ENCODE measurements around the gene METTL21C.

The METTL21C gene

DNA sequence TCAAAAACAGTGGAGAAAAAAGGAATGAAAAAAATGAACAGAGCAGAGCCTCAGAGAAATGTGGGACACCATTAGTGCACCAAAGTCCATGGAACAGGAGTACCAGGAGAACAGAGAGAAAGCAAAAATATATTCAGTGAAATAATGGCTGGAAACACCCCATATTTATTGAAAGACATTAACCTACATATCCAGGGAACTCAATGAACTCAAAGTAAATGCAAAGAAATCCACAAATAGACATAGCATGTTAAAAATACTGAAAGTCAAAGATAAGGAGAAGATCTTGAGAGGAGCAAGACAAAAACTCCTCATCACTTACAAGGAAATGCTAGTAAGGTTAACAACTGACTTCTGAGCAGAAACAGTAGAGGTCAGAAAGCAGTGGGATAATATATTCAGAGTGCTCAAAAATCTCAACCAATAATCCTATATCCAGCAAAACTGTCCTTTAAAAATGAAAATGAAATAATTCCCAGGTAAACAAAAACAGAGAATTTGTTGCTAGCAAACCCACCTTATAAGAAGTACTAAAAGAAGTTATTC is 35.6 kb downstream of the METTL21C start:
- TF ChIP-seq GATA2 (IDR thresholded peaks at IDR 0.05; ENCODE audit: low read depth, low read length) (no peak), GATA3 (IDR thresholded peaks at IDR 0.05; ENCODE audit: low read depth, low read length) (no peak)

- no peak for TF ChIP-seq GATA3 (IDR thresholded peaks at IDR 0.05; ENCODE audit: low read depth, low read length)
- no peak for TF ChIP-seq GATA2 (IDR thresholded peaks at IDR 0.05; ENCODE audit: low read depth, low read length)
These were observed 36.2 kb downstream of the METTL21C start for GRCh38 chr13:102658660-102659059.

GRCh38 chr13:102657630-102658029 is 37.2 kb downstream of the METTL21C start:
- TF ChIP-seq GATA2 (IDR thresholded peaks at IDR 0.05; ENCODE audit: low read depth, low read length) (no peak), GATA3 (IDR thresholded peaks at IDR 0.05; ENCODE audit: low read depth, low read length) (no peak)

GRCh38 chr13:102654756-102655155 is 40.1 kb downstream of the METTL21C start:
- TF ChIP-seq GATA2 (IDR thresholded peaks at IDR 0.05; ENCODE audit: low read depth, low read length): no peak
- no peak for TF ChIP-seq GATA3 (IDR thresholded peaks at IDR 0.05; ENCODE audit: low read depth, low read length)

GRCh38 chr13:102651892-102652291 is 43.0 kb downstream of the METTL21C start:
- TF ChIP-seq GATA2 (IDR thresholded peaks at IDR 0.05; ENCODE audit: low read depth, low read length) (no peak), GATA3 (IDR thresholded peaks at IDR 0.05; ENCODE audit: low read depth, low read length) (no peak)

- TF ChIP-seq GATA3 (IDR thresholded peaks at IDR 0.05; ENCODE audit: low read depth, low read length) (no peak), GATA2 (IDR thresholded peaks at IDR 0.05; ENCODE audit: low read depth, low read length) (no peak)
These were observed 43.5 kb downstream of the METTL21C start for GRCh38 chr13:102651392-102651791.

DNA sequence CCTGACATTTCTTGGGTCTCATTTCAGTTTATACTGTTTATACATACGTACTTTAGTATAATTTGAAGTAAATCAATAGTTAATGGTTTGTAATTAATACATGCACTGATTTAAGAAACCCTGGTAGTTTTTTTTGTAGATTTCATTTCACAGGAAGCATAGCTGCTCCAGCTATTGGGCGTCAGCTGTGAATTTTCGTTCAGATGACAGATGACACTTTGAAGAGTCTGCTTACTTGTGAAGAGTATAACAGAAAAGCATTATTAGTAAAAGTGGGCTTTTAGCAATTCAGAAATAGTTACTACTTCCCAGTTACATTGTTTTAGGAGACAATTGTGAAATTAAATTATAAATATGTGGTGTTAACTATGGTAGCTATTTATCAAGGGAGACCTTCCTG is 44.4 kb downstream of the METTL21C start:
- no peak for TF ChIP-seq GATA2 (IDR thresholded peaks at IDR 0.05; ENCODE audit: low read depth, low read length)

DNA sequence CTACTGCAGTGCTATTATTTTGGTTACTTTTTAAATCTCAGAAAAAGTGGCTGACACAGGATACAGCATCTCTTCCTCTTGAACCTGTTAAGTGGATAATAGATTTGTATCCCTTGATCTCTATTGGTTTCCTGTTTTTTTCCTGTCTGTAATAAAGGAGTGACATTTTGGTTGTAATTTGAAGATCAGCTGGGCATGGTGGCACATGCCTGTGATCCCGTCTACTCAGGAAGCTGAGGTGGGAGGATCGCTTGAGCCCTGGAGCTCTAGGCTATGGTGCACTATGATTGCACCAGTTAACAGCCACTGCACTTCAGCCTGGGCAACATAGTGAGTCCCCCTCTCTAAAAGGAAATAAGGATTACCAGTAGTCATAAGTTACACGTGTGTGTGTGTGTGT is 46.8 kb downstream of the METTL21C start:
- TF ChIP-seq GATA2 (IDR thresholded peaks at IDR 0.05; ENCODE audit: low read depth, low read length) (no peak), GATA3 (IDR thresholded peaks at IDR 0.05; ENCODE audit: low read depth, low read length) (no peak)

DNA sequence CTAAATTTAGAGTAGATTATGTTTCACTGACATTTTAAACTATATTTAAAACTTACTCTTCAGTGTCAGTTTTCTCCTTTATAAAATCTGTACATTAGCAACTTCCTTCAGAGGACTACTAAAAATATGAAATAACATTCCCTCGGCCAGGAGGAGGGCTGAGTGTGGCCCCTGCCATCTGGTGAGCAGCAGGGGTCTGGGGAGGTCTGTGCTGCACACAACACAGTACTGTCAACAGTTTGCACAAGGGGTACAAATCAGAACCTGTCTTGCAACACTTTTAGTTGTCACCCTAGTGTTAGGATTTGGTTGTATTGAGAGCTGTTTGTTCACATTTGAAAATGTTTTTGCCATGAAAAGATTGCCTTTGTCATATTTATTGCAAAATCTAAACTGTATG is 49.1 kb downstream of the METTL21C start:
- TF ChIP-seq GATA3 (IDR thresholded peaks at IDR 0.05; ENCODE audit: low read depth, low read length): no peak
- no peak for TF ChIP-seq GATA2 (IDR thresholded peaks at IDR 0.05; ENCODE audit: low read depth, low read length)

DNA sequence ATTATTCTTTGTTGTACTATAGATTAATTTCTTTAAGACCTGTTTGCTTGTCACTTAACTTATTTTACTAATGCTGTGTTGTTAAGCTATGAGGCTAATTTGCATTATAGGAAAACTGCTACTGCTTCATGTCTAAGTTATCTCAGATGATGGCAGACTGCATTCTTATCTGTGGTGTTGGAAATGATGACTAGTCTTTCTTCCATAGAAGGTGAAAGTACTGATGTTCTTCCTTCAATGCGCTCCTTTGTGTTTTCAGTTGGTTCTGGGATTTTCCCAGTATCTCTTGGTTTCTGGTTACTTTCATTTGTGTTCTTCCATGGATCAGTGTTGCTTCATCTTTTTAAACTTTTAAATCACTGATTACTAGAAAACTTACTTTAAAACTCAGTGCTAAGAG is 51.2 kb downstream of the METTL21C start:
- TF ChIP-seq GATA2 (IDR thresholded peaks at IDR 0.05; ENCODE audit: low read depth, low read length): no peak
- no peak for TF ChIP-seq GATA3 (IDR thresholded peaks at IDR 0.05; ENCODE audit: low read depth, low read length)

- no peak for TF ChIP-seq GATA2 (IDR thresholded peaks at IDR 0.05; ENCODE audit: low read depth, low read length)
- TF ChIP-seq GATA3 (IDR thresholded peaks at IDR 0.05; ENCODE audit: low read depth, low read length): no peak
These were observed 52.4 kb downstream of the METTL21C start for GRCh38 chr13:102642475-102642874.

GRCh38 chr13:102642029-102642428 is 52.8 kb downstream of the METTL21C start:
- TF ChIP-seq GATA2 (IDR thresholded peaks at IDR 0.05; ENCODE audit: low read depth, low read length): no peak
- TF ChIP-seq GATA3 (IDR thresholded peaks at IDR 0.05; ENCODE audit: low read depth, low read length): no peak

DNA sequence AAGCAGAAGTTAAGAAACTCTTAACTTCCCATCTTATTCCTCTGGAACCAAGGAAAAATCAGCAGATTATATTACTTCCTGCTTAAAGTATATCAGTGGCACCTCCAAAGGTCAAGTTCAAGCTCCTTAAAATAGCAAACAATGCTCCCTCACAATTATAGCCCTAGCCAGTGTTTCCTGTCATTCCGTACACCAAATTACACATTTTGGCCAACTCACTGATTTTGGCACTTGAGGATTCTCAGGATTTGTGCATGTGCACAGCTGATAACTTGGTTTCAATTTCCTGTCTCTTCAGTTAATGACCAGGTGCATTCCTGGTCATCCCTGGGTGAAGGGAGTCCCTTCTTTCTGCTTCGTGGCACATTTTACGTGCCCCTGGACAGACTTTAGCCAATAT is 56.1 kb downstream of the METTL21C start:
- TF ChIP-seq GATA3 (IDR thresholded peaks at IDR 0.05; ENCODE audit: low read depth, low read length): no peak
- TF ChIP-seq GATA2 (IDR thresholded peaks at IDR 0.05; ENCODE audit: low read depth, low read length): no peak
